H54 (cell line): Measurements from ENCODE around the gene CEACAM3.

Experiments
- DNase-seq: peaks from one replicate; pipeline ENCODE4 v3.0.0; 2011; ENCODE audit warnings: low spot score, mixed read lengths; ENCODE audit not compliant: insufficient read length
- FAIRE-seq: peaks from 3 replicates; lab custom pipeline; 2011; peaks lifted over from hg19 to GRCh38; lab: Jason Lieb, UNC
- POLR2A ChIP-seq: IDR thresholded peaks from 2 replicates; pipeline ENCODE4 v1.6.1; 2011; ENCODE audit warnings: low read depth, mild to moderate bottlenecking, low read length

CEACAM3 gene

DNA sequence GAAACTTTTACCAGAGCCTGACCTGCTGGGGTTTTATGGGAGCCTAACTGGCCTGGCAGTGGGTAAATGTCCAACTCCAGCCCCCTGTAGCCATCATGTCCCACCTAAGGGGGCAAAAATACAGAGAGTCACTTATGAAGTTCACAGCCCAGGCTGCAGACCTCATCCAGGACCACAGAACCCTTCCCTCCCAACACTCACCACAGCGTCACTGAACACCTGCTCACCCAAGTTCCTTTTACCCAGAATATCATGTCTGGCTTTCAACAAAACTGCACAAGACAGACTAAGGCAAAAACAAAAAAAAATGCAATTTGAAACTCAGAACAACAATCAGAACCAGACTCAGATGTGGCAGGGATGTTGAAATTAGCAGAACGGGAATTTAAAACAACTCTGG lies 6.4 kb downstream of the CEACAM3 start:
- TF ChIP-seq POLR2A = no peak
- DNase-seq = no peak
- FAIRE-seq = no peak

DNA sequence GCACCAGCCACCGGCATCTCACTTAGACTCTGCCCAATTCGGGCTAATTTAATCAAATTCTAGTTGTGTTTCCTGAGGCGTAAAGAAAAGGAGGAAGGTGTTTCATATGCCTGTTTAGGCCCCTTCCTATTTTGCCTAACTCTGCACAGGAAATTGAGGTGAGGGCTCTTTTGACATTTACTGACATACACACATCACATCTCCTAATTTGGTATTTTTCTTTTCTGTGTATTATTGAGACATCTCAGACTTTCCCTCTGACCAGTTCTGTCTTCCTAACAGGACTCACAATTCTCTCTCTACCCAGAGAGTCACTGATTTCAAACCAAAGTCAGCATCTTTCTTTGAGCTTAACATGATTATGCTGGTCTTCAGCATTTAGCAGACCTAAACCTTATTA lies 7.9 kb downstream of the CEACAM3 start:
- no peak for FAIRE-seq
- no peak for TF ChIP-seq POLR2A

DNA sequence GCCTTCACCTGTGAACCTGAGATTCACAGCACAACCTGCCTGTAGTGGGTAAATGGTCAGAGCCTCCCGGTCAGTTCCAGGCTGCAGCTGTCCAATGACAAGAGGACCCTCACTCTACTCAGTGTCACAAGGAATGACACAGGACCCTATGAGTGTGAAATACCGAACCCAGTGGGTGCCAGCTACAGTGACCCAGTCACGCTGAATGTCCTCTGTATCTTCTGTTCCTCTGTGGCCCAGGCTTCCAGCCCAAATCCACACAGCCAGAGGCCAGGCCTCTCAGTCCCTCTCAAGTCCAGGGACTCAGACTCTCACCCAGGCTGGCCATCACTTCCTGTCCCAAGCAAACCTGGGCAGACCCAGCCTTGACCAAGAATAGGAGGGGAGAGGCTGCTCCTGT lies 10.8 kb downstream of the CEACAM3 start:
- DNase-seq (no peak), FAIRE-seq (no peak)
- no peak for TF ChIP-seq POLR2A

More for the DNA sequence above, 7.9 kb downstream of the CEACAM3 start:
- no peak for DNase-seq

DNA sequence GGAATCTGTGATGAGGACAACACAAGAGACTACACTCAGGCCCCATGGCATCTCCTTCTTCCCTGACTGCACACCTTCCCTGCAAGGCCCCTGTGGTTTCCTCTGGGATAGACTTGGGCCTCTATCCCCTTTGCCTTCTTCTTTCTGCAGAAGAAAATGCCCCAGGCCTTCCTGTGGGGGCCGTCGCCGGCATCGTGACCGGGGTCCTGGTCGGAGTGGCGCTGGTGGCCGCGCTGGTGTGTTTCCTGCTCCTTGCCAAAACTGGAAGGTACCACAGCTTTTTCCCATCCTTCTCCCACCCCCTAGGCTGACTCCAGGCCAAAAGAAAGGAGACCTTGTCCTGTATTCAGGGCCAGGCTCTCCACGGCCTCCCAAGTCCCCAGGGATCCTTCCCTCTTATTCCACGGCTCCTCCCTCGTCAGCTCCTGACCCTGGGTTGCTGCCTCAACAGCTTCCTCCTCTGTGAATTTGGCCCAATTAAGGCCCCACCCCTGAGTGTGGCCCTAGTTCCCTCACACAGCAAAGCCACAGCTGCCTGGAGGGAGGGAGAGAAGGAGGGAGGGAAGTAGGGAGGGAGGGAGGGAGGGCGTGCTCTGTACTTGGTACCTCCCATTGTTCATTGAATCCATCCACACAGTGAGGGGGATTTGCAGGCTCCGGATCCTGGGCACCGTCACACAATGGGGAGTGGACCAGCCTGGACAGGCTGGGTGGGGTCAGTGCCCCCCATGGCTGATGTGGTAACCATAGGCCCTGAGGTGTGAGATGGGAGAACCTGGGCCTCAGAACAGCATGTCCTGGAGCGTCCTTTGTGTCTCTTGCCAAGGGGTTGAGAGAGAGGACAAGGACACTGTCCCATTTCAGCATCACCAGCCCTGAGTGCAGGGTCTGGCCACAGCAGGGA lies 12.5 kb downstream of the CEACAM3 start:
- FAIRE-seq (no peak), DNase-seq (no peak)
- TF ChIP-seq POLR2A = no peak

DNA sequence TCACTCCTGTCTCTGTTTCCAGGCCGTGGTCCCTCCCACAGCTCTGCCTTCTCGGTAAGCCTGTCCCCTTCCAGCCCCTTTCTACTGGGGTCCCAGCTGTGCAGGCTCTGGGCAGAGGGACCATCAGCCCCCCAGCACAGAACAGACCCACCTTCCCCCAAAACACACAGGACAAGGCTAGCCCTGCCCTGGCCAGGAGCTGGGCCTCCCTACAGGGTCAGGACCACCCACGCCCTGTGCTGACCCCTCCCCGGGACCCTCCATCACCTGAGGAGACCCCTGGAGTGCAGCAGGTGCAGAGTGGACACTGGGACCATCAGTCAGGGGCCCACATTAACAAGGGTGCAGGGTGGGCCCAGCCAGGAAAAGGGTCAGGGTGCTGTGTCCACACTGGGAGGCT lies 13.9 kb downstream of the CEACAM3 start:
- DNase-seq = no peak
- FAIRE-seq = no peak
- TF ChIP-seq POLR2A = no peak

DNA sequence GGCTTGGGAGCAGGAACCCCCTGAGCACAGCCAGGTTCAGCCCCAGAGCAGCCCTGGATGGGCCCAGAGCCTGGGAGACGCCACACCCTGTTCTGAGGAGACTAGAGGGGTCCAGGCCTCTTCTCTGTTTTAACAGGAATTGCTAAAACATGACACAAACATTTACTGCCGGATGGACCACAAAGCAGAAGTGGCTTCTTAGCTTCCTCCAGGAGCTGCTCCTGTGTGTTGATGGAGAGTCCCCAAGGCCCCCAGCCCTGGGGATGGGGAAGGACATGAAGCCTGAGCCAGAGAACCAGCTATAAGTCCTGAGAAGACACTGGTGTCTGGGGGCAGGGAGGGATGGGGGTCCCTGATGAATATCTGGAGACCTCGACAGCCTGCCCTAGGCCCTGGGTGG lies 14.6 kb downstream of the CEACAM3 start:
- no peak for TF ChIP-seq POLR2A
- no peak for FAIRE-seq
- DNase-seq = no peak

DNA sequence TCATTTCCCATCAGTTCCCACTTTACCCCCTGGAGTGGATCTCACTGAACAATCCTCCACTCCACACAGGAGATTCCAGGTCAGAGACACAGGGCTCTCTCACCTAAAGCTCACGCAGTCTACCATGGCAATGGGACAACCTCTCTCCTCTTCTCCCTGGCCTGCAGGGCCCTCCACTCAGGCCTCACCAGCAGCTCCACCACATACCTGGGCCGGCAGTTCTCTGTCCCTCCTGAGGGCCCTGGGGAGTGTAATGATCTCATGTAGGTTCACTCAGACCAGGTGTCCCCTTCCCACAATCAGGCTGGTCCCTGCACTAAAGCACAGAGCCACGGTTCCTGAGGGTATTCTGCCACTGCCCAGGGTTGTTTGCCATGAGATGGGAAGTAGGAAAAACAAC lies 15.6 kb downstream of the CEACAM3 start:
- no peak for FAIRE-seq
- TF ChIP-seq POLR2A = no peak
- DNase-seq = no peak

DNA sequence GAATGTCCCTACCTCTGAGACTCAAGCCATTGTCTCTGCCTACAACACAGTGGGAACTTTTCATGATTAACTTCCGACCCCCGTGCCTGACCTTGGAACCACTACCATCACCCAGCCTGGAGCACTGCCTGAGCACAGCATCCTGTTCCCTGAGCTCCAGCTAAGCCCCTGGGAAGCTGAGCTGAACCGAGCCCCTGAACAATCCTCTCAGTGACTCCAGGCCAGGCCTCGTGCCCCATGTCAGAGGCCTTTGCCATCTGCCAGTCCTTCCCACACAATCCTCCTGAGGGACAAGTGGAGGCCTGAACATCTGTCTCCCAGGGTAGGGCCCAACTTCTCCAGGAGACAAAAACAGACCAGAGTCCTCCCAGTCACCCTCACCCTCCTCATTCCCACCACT lies 17.5 kb downstream of the CEACAM3 start:
- no peak for FAIRE-seq
- no peak for TF ChIP-seq POLR2A

DNA sequence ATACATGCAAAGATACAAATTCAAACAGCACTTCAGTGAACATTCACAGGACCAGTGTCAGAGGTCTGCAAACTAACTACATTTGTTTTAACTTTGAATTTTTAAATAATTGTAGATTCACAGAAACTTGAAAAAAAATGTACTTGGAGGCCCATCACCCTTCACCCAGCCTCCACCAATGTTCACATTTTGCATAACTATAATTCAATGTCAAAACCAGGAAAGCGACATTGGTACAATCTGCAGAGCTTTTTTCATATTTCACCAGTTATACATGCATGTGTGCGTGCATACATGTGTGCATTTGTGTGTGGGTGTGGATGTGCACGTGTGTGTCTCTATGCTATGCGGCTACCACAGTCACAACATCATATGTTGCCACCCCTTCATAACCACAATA lies 18.9 kb downstream of the CEACAM3 start:
- DNase-seq = no peak
- no peak for TF ChIP-seq POLR2A
- no peak for FAIRE-seq

More for the DNA sequence above, 17.5 kb downstream of the CEACAM3 start:
- DNase-seq = no peak

DNA sequence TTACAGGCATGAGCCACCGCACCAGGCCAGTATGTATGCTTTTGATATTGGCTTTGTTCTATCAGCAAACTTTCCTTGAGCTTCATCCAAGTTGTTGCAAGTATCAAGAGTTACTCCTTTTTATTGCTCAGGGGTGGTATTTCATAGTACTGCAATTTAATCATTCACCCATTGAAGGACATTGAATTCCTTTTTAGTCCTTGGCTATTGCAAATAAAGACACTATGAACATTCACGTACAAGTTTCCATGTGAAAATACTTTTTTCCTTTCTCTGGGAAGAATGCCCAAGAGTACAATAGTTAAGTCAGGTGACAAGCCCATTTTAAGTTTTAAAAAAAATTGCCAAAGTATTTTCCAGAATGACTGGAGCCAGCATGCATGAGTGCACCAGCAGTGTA lies 20.4 kb downstream of the CEACAM3 start:
- TF ChIP-seq POLR2A = no peak
- FAIRE-seq (no peak), DNase-seq (no peak)

DNA sequence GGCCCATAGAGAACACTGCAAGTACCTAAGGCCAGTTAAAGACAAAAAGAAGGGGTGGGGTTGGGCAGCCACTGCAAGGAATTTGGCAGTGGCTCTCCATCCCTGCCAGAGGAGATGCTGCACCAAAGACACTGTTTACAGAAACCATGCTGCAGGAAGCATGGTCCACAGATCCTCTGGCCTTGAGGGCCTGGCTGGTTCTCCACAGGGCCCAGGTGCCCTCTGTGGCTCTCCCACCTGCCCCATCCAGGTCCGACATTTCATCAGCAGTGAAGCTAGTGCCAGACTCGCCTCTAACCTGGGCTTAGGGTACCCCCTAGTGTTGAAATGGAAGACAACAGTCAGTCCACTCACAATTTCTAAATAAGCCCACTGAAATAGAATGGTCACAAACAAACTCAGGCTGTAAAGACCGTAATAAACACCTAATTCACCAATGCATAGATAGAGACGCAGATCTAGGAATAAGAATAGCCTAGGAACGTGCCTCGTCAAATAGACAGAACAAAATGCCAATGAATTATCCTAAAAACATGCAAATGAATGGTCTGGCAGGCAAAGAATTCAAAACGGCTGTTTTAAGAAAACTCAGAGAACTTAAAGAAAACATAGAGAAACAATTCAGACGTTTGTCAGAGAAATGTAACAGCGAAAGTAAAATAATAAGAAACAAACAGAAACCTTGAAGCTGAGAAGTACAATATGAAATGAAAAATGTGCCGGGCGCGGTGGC lies 24.8 kb downstream of the CEACAM3 start:
- TF ChIP-seq POLR2A = no peak
- FAIRE-seq = peak; percentile 83
- DNase-seq = peak; percentile 69

DNA sequence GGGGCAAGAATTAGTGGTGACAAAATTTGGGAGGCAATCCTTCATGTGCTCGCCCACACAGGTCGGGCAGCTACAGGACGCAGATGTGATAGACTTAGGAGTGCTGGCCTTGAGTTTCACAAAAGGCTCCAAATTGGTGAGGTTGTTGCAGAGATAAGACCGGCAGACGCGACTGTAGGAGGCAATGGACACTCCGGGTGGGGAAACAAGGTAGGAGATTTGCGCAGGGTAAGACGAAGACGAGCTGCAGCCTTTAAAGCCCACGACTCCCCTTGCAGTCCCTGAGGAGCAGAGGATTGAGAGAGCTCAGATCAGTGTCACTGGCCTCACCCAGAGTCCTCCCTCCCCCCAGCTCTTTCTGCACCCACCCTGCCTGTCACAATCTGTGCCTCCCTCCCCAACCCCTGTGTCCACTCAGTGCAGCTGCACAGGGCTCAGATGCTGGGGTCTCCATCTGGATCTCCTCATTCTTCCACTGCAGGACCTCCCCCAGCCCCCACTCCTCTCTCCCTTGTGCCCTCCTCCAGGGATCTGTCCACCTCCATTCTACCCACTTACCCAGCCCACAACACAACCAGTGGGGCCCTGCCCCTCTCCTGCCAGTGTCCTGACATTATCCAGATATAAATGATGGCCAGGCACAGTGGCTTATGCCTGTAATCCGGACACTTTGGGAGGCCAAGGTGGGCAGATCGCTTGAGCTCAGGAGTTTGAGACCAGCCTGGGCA lies 41.8 kb downstream of the CEACAM3 start:
- FAIRE-seq (no peak), DNase-seq (no peak)
- no peak for TF ChIP-seq POLR2A

DNA sequence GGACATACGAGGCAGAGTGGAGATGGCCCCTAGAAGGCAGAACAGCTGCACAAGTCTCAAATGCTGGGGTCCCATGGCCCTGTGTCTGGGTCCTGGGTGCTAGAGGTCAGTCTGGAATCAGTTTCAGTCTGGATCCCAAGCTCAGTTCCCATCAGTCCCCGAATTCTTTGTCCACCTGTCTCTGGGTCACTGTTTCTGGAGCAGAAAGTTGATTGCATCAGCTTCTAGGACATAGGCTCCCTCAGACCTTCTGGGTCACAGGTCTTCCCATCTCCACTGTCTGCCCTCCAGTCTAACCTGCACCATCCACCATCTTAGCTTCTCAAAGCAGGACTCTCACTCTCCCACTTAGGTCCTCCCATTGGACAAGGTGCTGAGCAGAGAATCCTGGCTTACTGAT lies 42.8 kb downstream of the CEACAM3 start:
- FAIRE-seq = no peak

DNA sequence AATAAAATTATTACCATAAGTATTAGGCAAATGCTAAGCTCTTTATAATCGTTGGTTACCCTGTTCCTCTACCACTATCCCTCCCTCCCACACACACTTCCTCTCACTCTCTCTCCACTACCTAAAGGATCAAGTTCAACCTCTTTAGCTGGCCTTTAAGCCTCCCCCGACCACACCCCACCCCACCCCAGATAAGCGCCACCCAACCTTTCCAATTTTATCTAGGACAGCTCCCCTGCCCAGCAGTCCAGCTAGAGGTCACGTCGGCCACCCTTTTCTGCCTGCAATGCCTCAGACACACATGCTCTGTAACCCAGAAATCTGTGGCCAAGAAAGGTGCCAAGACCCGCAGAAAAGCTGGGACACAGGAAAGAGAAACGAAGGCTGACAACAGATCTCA lies 47.0 kb downstream of the CEACAM3 start:
- TF ChIP-seq POLR2A = no peak
- no peak for FAIRE-seq

More for the DNA sequence above, 42.8 kb downstream of the CEACAM3 start:
- TF ChIP-seq POLR2A = no peak
- no peak for DNase-seq

More for the DNA sequence above, 47.0 kb downstream of the CEACAM3 start:
- DNase-seq = no peak
